Stimulated activated naive CD8-positive, alpha-beta T cell treated with anti-CD3 and anti-CD28 coated beads, Interleukin-15, Interleukin-2, amounts not matched to agents 100 U/mL and 50 U/mL, for 24 hours (primary cell): ENCODE data around the gene DNASE1L2.

Experiments used
- ATAC-seq: fragments of 150-1000 bp; cut with Tn5 transposase; one replicate; pipeline ENCODE4 v1.10.0; 2021
- DNase-seq: peaks from one replicate; pipeline ENCODE4 v3.0.0; 2021

DNASE1L2 gene

DNA sequence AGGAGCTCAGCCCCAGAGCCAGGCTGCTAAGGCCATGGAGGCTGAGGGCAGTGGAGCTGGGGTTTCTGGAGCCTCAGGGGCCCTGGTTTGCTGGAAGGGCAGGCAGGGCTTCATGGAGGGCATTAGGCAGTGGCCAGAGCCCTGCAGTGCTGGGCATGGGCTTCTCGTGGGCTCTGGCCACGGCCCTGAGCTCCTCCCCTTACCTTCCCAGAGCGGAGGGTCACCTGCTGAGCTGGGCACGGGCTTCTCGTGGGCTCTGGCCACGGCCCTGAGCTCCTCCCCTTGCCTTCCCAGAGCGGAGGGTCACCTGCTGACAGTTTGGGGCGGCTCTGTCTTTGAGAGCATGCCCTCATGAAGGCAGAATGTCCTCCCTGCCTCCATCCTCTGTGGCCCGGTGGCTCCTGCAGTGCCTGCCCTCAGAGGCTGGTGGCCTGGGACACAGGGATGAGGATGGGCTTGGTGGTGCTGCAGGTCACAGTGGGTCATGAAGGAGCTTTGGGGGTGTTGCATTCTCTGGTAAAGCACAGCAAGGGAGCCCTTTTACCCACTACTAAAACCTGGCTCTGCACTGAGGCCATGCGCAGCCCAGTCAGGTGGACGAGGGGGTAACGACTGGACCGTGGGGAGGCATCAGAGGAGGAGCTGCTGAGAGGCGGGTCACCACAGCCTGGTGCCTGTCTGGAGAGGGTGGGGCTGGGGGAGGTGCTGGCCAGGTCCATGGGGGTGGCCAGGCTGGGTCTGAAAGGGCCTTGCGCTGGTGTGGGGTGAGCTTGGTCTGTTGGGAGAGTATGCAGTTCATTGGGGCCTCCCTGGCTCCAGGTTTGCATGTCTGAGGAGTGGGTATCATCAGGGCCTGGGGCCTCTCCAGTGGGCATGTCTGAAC, 34.6 kb downstream of the DNASE1L2 start:
- DNase-seq: no peak
- ATAC-seq: no peak

DNA sequence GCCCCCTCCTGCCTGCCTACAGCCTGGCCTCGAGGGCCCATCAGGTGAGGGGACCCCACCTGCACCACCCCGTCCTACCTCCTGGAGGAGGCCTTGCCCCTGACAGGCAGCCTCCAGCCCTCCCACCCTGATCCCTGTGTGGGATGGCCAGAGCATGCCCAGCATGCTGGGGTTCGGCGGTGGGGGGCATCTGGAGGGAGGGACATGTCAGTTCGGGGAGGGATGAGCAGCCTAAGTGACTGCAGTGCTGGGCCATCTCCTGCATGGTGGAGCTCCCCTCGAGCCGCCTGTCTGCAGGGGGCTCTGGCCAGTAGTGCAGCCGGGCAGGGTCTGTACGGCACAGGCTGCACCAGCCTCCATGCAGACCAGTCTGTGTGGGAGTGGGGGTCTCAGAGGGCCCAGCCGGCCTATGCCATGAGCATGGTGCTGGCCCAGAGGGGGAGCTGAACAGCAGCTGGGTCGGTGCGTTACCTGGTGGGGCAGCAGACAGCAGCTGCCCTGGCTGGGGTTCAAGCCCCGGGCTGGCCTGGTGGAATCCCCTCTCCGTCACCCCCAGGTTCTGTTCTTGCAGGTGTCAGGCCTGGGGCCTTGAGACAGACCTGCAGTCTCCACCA, 35.7 kb downstream of the DNASE1L2 start:
- no peak for DNase-seq
- ATAC-seq: no peak

DNA sequence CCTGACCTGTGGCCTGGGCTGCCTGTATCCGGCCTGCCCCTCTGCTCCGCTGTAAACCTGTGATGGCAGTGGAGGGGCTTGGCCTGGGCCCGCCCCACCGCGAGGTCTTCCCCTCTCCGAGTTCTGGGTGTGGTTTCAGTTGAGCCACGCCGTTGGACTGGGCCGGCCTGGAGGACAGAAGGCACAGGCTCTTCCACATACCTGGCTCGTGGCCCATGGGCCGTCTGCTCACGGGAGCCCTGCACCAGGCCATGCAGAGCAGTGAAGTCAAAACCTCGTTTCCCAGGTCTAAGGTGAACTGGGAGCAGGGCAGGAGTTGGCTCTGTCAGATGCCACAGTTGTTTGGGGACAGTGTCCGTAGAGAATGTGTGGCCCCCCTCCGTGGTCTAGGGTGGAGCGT, 37.2 kb downstream of the DNASE1L2 start:
- ATAC-seq: no peak
- DNase-seq: no peak

DNA sequence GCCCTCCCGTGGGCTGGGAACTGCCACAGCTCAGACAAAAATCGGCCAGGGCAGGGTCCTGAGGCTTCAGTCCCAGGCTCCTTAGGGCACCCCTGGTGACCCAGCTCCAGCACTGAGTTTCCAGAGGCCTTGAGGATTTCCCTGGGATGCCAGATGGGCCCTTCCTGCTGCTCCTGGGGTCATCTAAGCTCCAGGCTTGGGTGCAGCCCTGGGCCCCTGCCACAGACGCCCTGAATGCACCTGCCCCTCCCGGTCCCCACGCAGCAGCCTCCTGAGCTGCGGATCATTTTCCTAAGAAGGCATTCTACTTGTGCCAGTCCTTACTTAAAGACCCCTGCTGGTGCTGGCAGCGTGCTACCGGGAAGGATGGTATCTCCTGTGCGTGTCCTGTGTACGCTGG, 37.7 kb downstream of the DNASE1L2 start:
- no peak for DNase-seq
- ATAC-seq: no peak

DNA sequence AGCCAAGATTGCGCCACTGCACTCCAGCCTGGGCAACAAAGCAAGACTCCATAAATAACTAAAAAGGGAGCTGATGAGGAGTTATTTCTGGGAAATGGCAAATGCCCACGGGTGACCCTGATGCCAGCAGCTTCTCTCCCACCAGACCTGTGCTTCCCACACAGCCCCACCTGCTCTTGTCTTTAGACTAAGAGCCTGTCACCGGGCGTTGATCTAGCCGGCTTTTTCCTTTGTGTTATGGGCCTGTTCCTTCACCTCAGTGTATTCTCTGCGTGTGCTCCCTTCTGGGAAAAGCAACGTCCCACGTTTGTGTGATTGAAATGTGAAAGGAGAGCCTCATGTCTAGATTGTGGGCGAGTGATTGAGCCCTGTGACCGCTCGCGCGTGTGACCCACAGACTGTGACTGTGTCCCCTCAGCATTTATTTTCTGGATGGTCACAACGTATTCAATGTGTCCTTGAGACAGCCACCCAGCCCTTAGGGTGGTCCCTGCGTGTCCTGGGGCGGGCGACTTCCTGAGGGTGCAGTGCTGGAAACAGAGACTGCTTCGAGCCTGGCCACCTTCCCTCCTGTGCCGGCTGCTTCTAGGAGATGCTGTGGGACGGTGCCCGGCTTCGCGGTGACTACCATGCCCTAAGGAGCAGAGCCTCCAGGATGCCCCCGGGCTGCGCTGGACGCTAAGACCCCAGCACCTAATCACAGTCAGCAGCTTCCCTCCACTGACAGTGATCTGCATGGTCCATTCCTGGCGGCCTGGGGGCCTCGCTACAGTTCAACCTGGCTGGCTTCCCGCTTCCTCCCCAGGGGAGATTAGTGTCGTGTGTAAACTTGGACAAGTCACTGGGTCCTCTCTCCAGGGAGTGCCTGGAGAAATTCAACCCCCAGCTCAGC, 39.5 kb downstream of the DNASE1L2 start:
- ATAC-seq (no peak), DNase-seq (no peak)

DNA sequence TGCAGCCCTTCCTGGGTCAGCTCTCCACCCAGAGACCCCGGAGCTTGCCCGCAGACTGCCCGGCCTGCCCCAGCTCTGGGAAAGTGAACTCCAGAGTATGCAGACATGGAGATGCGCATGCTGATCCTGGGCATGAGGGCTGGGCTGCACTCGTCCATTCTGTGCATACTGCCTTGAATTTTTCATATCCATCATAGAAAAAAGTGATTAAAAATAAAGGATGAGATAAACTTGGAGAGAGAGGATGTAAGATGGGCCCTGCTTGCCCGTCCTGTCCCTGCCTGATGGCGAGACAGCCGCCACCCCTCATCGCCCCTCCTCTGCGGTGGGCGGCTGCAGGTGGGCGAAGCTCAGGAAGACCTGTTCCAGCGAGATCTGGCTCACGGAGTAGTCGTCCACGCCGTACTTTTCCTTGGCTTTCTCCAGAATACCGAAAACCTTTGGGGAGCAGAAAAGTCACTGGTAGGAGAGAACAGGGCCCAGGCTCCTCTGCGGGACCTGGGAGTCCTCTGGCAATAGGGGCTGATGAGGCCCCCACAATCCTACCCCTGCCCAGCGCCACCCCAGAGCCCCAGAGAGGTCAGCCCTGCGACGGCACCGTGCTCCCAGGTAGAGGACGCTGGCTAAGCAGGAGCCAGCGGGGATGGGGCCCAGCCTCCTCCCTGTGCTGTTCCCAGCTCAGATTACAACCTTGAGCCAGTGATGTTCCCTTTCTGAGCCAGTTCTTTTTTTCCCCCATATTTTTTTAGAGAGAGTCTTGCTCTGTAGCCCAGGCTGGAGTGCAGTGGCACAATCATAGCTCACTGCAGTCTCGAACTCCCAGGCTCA, 40.3 kb downstream of the DNASE1L2 start:
- ATAC-seq (no peak), DNase-seq (no peak)

DNA sequence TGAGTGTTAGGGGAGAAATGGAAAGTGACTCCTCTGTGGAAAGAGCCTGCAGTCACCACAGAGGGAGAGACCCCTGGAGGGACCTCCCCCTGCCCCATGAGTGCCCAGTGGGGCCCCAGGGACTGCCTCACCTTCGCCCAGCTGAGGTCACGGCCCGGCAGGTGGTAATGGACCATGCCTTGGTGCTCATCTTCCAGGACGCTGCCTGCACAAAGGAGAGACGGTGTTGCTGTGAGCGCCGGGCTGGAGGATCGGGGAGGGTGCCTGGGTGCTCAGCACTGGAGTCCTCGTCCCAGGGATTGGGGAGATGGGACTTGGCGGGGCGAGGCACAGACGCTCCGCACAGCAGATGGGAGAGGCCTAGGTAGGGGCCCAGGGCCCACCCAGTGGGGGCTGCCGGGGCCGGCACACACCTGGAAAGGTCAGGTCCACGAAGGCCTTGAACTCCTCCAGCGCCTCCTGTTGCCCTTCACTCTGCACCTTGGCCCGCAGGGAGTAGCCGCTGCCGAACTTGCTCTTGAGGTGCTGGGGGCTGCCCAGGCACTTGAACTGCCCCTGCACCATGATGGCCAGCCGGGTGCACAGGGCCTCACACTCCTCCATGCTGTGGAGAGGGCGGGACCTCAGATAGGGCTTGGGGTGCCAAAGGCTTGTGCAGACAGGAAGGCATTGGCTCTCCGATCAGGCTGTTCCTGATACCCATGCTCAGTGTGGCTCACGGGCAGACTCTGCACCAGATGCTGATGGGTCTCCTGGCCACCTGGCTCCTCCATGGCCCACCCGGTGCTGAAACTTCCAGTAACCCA, 41.4 kb downstream of the DNASE1L2 start:
- ATAC-seq: no peak
- no peak for DNase-seq

DNA sequence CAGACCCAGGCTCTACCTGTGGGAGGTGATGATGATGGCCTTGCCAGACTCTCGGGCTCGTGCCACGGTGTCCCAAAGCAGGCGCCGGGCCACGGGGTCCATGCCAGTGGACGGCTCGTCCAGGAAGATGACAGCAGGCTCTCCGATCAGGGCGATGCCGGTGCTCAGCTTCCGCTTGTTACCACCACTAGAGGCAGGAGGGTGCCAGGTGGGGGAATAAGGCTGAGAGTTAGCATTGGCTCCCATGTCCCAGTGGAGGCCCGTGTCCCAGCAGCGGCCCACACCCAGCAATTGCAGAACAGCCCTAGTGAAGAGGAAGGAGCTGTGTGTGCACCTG, 42.0 kb downstream of the DNASE1L2 start:
- no peak for DNase-seq
- no peak for ATAC-seq

DNA sequence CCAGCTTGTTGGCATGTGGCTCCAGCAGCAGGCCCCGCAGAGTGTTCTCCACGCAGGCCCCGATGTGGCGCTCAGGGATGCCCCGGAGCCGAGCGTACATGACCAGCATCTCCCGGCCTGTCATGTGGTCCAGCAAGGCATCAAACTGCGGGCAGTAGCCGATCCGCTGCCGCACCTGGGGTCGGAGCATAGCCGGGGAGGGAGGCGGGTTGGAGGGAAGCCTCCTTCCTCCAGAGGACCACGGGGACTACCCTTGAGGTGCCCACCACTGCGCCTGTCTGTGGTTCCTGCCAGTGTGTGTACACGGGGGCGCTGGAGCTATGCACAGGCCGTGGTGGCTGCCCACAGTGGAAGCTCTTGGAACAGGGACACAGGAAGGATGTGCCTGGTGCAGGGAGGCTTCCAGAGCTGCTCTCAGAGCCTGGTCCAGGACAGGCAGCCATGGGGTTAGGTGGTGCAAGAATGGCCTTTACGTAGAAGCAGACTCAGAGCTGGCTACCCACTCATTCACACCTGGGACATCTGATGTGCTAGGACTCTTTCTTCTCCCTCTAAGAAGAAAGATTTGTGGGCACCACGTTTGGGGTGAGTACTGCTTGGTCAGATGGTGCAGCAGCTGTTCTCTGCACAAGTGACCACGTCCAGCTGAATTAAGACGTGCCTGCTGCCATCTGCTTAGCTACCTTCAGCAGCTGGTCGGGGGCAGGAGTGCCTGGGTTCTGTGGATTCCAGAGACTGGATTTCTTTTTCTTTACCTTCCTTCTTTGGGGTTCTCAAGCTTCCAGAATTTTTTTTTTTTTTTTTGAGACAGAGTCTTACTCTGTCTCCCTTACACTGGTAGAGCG, 42.9 kb downstream of the DNASE1L2 start:
- DNase-seq: no peak
- ATAC-seq: no peak

DNA sequence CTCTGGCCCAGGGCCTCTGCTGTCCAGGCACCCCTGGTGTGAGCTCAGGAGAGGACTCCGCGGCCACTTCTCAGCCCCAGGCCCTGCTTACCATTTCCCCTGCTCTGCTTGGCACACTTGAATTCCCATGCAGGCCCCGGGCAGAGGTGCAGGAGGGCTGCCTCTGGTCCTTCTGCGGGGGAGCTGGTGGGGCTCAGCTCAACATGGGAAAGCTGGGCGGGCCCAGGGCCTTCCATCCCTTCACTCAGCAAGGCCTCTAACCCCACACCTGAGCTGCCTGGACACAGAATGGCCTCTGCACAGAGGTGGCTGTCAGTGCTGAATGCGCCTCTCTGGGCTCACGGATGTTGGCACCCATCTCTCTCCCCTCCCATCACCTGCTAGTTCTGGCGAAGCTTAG, 44.2 kb downstream of the DNASE1L2 start:
- ATAC-seq: no peak

DNA sequence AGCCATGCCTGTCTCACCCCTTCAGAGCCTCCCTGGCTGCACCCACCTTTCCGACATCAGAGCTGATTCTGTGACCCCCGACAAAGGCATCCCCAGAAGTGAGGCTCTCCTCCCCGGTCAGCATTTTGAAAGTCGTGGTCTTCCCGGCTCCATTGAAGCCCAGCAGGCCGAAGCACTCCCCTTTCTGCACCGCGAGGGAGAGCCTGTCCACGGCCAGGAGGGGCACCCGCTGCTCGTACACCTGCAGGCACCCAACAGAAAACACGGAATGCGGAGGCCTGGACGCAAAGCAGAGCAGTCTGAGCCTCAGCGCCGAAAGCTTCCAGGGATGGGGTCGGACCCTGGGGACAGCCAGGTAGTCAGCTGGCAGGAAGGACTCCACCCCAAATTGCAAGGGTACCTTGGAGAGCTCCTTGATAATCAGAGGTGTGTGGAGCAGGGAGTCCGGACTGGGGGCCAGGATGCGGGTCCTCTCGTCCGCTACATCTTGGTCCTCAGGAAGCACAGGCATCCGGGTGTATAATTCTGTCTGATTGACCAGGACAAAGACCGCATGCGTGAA, 44.8 kb downstream of the DNASE1L2 start:
- DNase-seq: no peak
- ATAC-seq: no peak

More for the DNA sequence above, 44.2 kb downstream of the DNASE1L2 start:
- no peak for DNase-seq

DNA sequence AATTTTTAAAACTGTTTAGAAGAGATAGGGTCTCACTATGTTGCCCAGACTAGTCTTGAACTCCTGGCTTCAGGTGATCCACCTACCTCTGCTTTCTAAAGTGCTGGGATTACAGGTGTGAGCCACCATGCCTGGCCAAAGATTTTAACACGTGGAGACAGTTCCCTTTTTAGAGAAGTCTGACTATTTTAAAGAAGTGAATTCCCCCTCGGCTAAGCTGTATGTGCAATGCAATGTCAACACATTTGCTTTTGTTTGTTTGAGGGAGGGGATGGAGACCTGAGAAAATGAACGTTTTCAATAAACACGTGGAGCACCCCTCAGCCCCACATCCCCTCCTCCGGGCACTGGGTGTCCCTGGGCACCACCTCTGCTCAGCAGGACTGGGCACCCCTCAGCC, 46.0 kb downstream of the DNASE1L2 start:
- ATAC-seq (no peak), DNase-seq (no peak)

DNA sequence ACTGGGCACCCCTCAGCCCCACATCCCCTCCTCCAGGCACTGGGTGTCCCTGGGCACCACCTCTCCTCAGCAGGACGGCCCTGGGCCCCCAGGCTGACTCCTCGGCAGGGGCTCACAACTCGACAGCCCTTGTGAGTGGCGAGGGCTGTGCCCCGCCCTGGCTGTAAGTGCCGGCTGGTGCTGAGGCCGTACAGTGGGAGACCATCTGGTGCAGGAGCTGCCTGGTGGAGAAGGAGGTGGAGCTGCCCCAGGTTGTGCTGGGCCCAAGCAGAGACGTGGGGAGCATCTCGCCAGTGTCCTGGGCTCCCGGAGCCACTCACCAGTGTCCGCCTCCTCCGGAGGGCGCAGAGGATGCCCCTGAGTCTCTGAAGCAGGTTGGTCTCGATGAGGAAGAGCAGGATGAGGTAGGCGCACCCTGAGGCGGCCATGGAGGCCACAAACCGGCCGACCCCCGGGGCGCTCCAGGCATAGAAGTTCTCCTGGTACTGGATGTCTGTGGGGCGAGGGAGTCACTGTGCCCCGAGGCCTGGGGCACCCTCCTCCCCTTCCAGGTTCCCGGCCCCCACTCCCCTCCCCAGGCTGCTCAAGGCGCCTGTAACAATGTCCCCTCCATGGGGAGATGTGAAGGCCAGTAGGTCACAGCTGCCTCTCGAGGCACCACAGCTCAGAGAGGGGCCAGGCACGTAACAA, 46.8 kb downstream of the DNASE1L2 start:
- DNase-seq (no peak), ATAC-seq (no peak)

DNA sequence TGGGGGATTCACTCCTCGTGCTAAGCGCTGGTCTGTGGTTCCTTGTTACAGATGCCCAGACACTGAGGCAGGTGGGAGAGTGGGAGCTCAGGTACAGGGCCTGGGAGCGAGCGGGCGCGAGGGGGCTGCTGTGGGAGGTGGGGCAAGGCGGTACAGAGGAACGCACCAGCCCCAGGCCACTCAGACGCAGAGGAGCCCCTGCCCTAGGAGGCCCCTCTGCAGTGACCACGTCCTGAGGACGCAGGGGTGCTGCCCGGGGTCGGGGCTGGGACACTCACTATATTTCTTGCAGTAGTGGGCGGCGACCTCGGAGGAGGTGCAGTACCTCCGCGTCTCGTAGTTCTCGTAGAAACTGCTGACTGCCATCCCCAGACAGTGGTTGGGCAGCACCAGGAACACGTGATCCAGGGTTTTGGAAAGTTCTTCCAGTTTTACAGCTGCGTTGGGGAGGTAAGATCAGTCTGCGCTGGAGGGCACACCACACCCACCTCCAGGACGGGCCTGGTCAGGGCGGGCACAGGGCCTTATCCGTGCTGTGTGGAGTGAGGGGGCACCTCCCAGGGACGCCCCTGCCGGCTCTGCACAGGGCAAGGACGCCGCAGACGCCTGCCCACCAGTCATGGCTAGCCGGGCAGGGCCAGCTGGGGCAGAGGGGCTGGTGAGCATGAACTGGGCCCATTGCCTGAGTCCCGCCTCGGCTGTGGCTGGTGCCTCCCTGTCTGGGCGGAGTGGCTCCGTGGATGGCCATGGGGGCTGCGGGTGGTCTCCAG, 47.9 kb downstream of the DNASE1L2 start:
- no peak for ATAC-seq
- DNase-seq: no peak

DNA sequence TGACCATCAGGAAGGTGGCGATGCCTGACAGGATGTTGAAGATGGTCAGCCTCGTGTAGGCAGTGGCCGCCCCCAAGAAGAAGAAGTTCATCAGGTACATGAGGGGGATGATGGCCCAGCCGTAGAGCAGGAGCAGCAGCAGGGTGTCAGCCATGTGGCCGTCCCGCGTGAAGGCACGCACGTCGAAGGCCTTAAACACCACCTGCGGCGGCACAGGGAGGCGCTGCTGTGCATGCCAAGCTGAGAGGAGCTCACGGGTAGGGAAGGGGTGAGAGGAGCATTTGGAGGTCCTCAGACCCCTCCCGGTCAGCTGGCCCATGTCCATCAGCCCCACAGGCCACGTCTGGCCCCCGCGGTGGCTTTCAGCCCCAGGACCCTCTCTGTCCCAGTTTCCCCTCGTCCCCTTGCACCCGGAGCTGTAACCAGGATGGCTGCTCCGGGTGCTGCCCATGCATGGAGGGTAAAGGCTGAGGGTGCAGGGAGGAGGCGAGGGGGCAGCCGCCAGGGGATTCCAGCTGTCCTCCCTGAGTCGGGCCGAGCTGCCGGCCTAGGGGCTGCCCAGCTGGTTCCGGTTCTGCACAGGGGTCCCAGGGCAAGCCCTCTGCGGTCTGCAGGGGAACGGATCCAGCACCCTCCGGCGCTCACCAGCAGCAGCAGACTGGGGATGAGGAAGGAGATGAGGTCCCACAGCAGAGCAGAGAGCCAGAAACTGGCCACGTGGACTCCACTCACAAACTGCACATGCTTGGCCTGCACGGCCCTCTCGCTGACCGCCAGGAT, 48.7 kb downstream of the DNASE1L2 start:
- DNase-seq: no peak
- no peak for ATAC-seq

DNA sequence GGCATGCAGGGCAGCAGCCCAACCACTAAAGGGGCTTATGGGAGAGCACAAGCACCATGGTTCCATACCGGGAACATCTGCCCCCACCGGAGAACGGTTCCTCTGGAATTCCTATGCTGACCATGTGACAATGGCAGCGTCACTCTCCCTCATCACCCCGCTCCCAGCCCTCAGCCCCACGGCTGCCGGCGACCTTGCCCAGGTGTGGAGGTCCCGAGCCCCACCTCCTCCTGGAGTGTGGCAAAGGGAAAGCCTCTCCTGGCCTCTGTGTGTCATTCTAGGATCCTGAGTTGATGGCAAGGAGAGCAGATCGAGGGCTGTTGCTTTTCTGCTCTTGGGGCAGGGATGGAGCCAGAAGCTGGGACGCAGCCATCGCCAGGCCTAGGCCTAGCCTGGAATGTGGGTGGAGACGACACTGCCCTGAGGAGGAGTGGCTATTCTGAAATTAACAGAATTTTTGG, 49.5 kb downstream of the DNASE1L2 start:
- ATAC-seq (no peak), DNase-seq (no peak)

DNA sequence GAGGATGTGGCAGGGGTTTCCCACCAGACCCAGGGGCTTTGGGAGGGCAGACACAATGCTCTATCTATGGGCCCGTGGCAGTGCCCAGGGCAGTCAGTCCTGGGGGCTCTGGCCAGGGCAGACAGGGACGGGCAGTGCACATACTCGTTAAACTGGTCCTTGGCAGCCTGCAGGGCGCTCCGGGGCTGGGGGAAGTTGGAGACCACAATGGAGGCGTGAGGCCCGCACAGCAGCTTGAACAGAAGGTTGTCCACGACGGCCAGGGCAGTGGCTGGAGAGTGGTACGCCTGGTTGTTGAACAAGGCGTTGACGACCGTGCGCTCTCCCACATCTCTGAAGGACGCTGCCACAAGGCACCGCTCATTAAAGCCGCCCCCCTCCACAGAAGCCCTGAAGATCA, 50.3 kb downstream of the DNASE1L2 start:
- ATAC-seq (no peak), DNase-seq (no peak)
